Body of pancreas (tissue), 4 donors: ENCODE measurements around the gene KCNQ1OT1. TPM values are rescaled to one million over a fixed set of nuclear protein-coding genes. Genes with fewer than 3 reads are reported as not detected.
A peak's percentile ranks its signal among the peaks of the same experiment; 100 is the strongest.

ENCODE experiments used
- ATAC-seq: fragments of 150-250 bp; one replicate; pipeline ENCODE4 v1.9.1; 2016
- DNase-seq, 4 donors: peaks; one replicate each; pipeline ENCODE4 v3.0.0-alpha.2; 2019
- H3K27ac ChIP-seq, 4 donors: fragments of 200-600 bp; sonication (generic); 1 replicate in 3 of 4; 2 replicates in 1 of 4; pipeline versions ENCODE4 v1.5.1 to v1.6.1; 2016 to 2019; ENCODE audit warnings: mild to moderate bottlenecking in 1 of 4, mixed read lengths in 1 of 4, moderate library complexity in 1 of 4
- H3K27me3 ChIP-seq, 2 donors: fragments of 200-600 bp; sonication (generic); one replicate each; pipeline ENCODE4 v1.6.0; 2016; ENCODE audit warnings: mild to moderate bottlenecking in 1 of 2
- H3K36me3 ChIP-seq, 2 donors: fragments of 200-600 bp; sonication (generic); replicated peaks in 1 of 2; 2 replicates each; pipeline ENCODE4 v1.5.1; 2016; ENCODE audit warnings: low read depth in 2 of 2; ENCODE audit not compliant: insufficient read depth in 1 of 2
- H3K4me1 ChIP-seq: fragments of 200-600 bp; sonication (generic); one replicate; pipeline ENCODE4 v1.6.0; 2016
- H3K4me3 ChIP-seq, 2 donors: fragments of 200-600 bp; sonication (generic); 1 replicate in 1 of 2; 2 replicates in 1 of 2; pipeline ENCODE4 v1.5.1; 2016 to 2019
- H3K9me3 ChIP-seq, 3 donors: fragments of 200-600 bp; sonication (generic); 1 replicate in 2 of 3; 2 replicates in 1 of 3; pipeline ENCODE4 v1.5.1; 2016
- CTCF ChIP-seq, 7 experiments: fragments of 450-650 bp in 4 of 7; fragments of 200-600 bp in 3 of 7; sonication (generic) in 3 of 7; IDR thresholded peaks; one replicate each; pipeline ENCODE4 v1.5.1; 2016 to 2019; ENCODE audit warnings: antibody characterized with exemption in 7 of 7
- POLR2A ChIP-seq, 3 donors: fragments of 450-650 bp; IDR thresholded peaks; one replicate each; pipeline ENCODE4 v1.6.1; 2016; ENCODE audit warnings: antibody characterized with exemption in 3 of 3, mild to moderate bottlenecking in 2 of 3
- WGBS, 2 donors: methylation state at CpG; one replicate each; pipeline ENCODE4 v1.1.5; 2017; 5-methylcytosine and 5-hydroxymethylcytosine counted together
- intact Hi-C: fragments of 100-400 bp; cut with DNase I; formaldehyde crosslinking; loops from one replicate; pipeline ENCODE4 v1.15.1; 2023
- total RNA-seq, 2 donors: library from RNA; depleted of rRNA; stranded (reverse); fragments of >200 nt; gene quantifications; one replicate each; pipeline ENCODE4 v1.1.0, GENCODE V29; 2016

Gene KCNQ1OT1
- total RNA-seq, 2 donors from 2014 or later, result 3.6 to 9.2 TPM

GRCh38 chr11:2591805-2592204 lies 108.0 kb downstream of the KCNQ1OT1 start:
- Histone ChIP-seq H3K36me3 (peaks cover 0 to 13% of the 10 kb centered on the region in 2 donors), H3K9me3 (no peaks in the 10 kb centered on the region), H3K27ac (no peak overlapping the region), H3K27me3 (no peaks in the 10 kb centered on the region), H3K4me1 (no peaks in the 10 kb centered on the region), H3K4me3 (no peak overlapping the region)
- TF ChIP-seq POLR2A (IDR thresholded peaks at IDR 0.05), result no peak
- TF ChIP-seq CTCF (IDR thresholded peaks at IDR 0.05), result no peak
- ATAC-seq, result no peak
- WGBS, 2 donors, result 91 to 100% methylated on average over 1 to 10 of the region's 10 CpGs
- DNase-seq, result peak in 1 of 4 donors; percentile 3
- intact Hi-C loops, result no loop called here

- WGBS, 2 donors, result 86 to 93% methylated on average over 15 to 28 of the region's 28 CpGs
- no peak overlapping the region for H3K4me3 ChIP-seq
- TF ChIP-seq CTCF (IDR thresholded peaks at IDR 0.05) (no peak), POLR2A (IDR thresholded peaks at IDR 0.05) (no peak)
- H3K4me1 ChIP-seq, result no peaks in the 10 kb centered on the region
- peaks cover 0 to 13% of the 10 kb centered on the region in 2 donors for H3K36me3 ChIP-seq
- intact Hi-C loops, result no loop called here
- no peak overlapping the region for H3K27ac ChIP-seq
- no peaks in the 10 kb centered on the region for H3K9me3 ChIP-seq
- ATAC-seq (no peak), DNase-seq (peak in 2 of 4 donors; percentile 3 to 8)
- H3K27me3 ChIP-seq, result no peaks in the 10 kb centered on the region
These were observed 108.6 kb downstream of the KCNQ1OT1 start for GRCh38 chr11:2590965-2591754.

GRCh38 chr11:2590131-2590964 lies 109.4 kb downstream of the KCNQ1OT1 start:
- H3K9me3 ChIP-seq, result no peaks in the 10 kb centered on the region
- intact Hi-C loops, result no loop called here
- TF ChIP-seq CTCF (IDR thresholded peaks at IDR 0.05) (no peak), POLR2A (IDR thresholded peaks at IDR 0.05) (no peak)
- H3K36me3 ChIP-seq, result peaks cover 0 to 15% of the 10 kb centered on the region in 2 donors
- no peak overlapping the region for H3K27ac ChIP-seq
- DNase-seq (peak in 1 of 4 donors; percentile 3), ATAC-seq (no peak)
- no peak overlapping the region for H3K4me3 ChIP-seq
- H3K4me1 ChIP-seq, result no peaks in the 10 kb centered on the region
- H3K27me3 ChIP-seq, result no peaks in the 10 kb centered on the region
- 90% methylated on average over 9 to 13 of the region's 13 CpGs for WGBS, 2 donors

GRCh38 chr11:2589538-2589934 lies 110.3 kb downstream of the KCNQ1OT1 start:
- Histone ChIP-seq H3K27me3 (no peaks in the 10 kb centered on the region), H3K36me3 (peaks cover 0 to 15% of the 10 kb centered on the region in 2 donors), H3K4me1 (no peaks in the 10 kb centered on the region), H3K27ac (no peak overlapping the region), H3K4me3 (no peak overlapping the region), H3K9me3 (no peaks in the 10 kb centered on the region)
- DNase-seq (peak in 3 of 4 donors; percentile 3 to 8 (median 7)), ATAC-seq (no peak)
- intact Hi-C loops, result no loop called here
- TF ChIP-seq POLR2A (IDR thresholded peaks at IDR 0.05) (no peak), CTCF (IDR thresholded peaks at IDR 0.05) (no peak)
- 88 to 100% methylated on average over 1 to 12 of the region's 12 CpGs for WGBS, 2 donors
